GM19468 (cell line): ENCODE measurements around the gene BIRC5.
"Not testable (repeated sequence)": the region's sequence is repeated elsewhere in the genome, so short reads cannot be mapped to it uniquely, and the experiment has no call there.

Experiments
- ATAC-seq: cut with Tn5 transposase; IDR thresholded peaks from one replicate; pipeline ENCODE4 v1.9.1; 2021; ENCODE audit warnings: mild to moderate bottlenecking, moderate library complexity, moderate number of reproducible peaks; ENCODE audit not compliant: unreplicated experiment; ENCODE audit errors: extremely low read depth

The BIRC5 gene

GRCh38 chr17:78223765-78224164 is 9.7 kb downstream of the BIRC5 start:
- no peak for ATAC-seq

GRCh38 chr17:78224231-78225087 is 10.4 kb downstream of the BIRC5 start:
- ATAC-seq, result no peak

GRCh38 chr17:78225088-78225865 is 11.2 kb downstream of the BIRC5 start:
- ATAC-seq, result no peak

- no peak for ATAC-seq
Observed at GRCh38 chr17:78226055-78226758, 12.2 kb downstream of the BIRC5 start.

GRCh38 chr17:78226759-78227454 is 12.9 kb downstream of the BIRC5 start:
- no peak for ATAC-seq

GRCh38 chr17:78227455-78227916 is 13.4 kb downstream of the BIRC5 start:
- no peak for ATAC-seq

- no peak for ATAC-seq
Observed at GRCh38 chr17:78228176-78228575, 14.1 kb downstream of the BIRC5 start.

GRCh38 chr17:78230252-78230962 is 16.4 kb downstream of the BIRC5 start:
- ATAC-seq, result no peak

GRCh38 chr17:78230996-78231935 is 17.2 kb downstream of the BIRC5 start, which contains the start of gene TMEM235:
Gene TMEM235 (plus strand): TSS chr17:78231631. CDS start chr17:78232024, 393 bp downstream.
- no peak for ATAC-seq

- no peak for ATAC-seq
Observed at GRCh38 chr17:78231991-78232858, 18.2 kb downstream of the BIRC5 start.

- no peak for ATAC-seq
Observed at GRCh38 chr17:78232859-78233173, 18.8 kb downstream of the BIRC5 start.

- ATAC-seq, result no peak
Observed at GRCh38 chr17:78233678-78234077, 19.6 kb downstream of the BIRC5 start.

- no peak for ATAC-seq
Observed at GRCh38 chr17:78234261-78234865, 20.3 kb downstream of the BIRC5 start.

- ATAC-seq, result not testable (repeated sequence)
Observed at GRCh38 chr17:78235022-78235421, 21.0 kb downstream of the BIRC5 start.

GRCh38 chr17:78235885-78236284 is 21.8 kb downstream of the BIRC5 start:
- ATAC-seq, result no peak

- no peak for ATAC-seq
Observed at GRCh38 chr17:78236362-78237127, 22.5 kb downstream of the BIRC5 start.
